Activated T-helper 17 cell treated with anti-CD3 and anti-CD28 coated beads, Interleukin-2, amount 50 U/mL, for 72 hours (primary cell): ENCODE data around the gene HMGN4. TPM values are rescaled to one million over a fixed set of nuclear protein-coding genes. Genes with fewer than 3 reads are reported as not detected.
A peak's percentile ranks its signal among the peaks of the same experiment; 100 is the strongest.
"Not testable (repeated sequence)": the region's sequence is repeated elsewhere in the genome, so short reads cannot be mapped to it uniquely, and the experiment has no call there.

ENCODE experiments used
- ATAC-seq: fragments of 150-1000 bp; cut with Tn5 transposase; replicated peaks from 2 replicates; pipeline ENCODE4 v1.10.0; 2021; ENCODE audit warnings: mild to moderate bottlenecking, moderate library complexity
- H3K27ac Mint-ChIP-seq: one replicate; pipeline ENCODE4 v1.8.0; 2022; ENCODE audit warnings: mixed read lengths
- H3K27me3 Mint-ChIP-seq: one replicate; pipeline ENCODE4 v1.8.0; 2022; ENCODE audit warnings: mixed read lengths
- H3K36me3 Mint-ChIP-seq: one replicate; pipeline ENCODE4 v1.8.0; 2022; ENCODE audit warnings: low read depth, mild to moderate bottlenecking, mixed read lengths
- H3K4me1 Mint-ChIP-seq: one replicate; pipeline ENCODE4 v1.8.0; 2022; ENCODE audit warnings: mixed read lengths
- H3K4me3 Mint-ChIP-seq: one replicate; pipeline ENCODE4 v1.8.0; 2022; ENCODE audit warnings: mild to moderate bottlenecking, mixed read lengths
- H3K9me3 Mint-ChIP-seq: one replicate; pipeline ENCODE4 v1.8.0; 2022; ENCODE audit warnings: mixed read lengths
- total RNA-seq, 2 donors: library from RNA; stranded (reverse); gene quantifications; one replicate each; pipeline ENCODE4 v1.2.3, GENCODE V29; 2022

HMGN4 gene
- 10 to 100 TPM; 84.3 to 90.3 TPM for total RNA-seq

DNA sequence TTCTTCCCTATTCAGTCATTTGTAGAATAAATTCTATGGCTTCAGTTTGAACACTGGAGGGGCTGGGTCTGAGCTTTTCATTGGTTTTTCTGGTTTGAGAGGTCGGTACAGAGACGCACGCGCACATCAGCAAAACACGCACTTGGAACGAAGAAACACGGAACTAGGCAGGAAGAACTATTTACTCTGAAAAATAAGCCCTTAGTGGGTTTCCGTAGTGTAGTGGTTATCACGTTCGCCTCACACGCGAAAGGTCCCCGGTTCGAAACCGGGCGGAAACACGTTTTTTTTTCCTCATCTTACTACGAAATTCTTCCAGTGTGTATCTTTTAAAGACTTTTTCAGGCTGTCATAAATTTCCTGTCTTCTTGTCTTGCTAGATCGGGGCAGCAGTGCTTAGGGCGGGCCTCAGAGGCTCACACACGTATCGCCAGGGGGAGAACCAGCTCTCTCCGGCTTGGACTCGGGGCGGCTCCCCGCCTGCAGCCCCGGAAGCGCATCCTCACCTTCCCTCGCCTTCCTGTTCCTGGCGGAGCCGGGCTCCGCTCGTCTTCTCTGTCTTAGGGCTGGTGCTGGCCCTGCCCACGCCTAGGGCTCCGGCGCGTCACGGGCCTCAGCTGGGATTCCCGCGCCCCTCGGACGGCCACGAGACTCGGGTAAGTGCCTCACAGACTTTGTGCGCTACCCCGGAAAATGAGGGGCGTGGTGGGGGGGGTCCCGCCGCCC lies at the start of gene HMGN4:
Gene HMGN4 (plus strand): TSS at position 521 of the 726 bp plus-strand sequence. CDS start 6,841 bp downstream, outside the sequence.
- H3K27me3 Mint-ChIP-seq, result no peaks in the 10 kb centered on the region
- peaks cover 63% of the 10 kb centered on the region for H3K36me3 Mint-ChIP-seq
- H3K27ac Mint-ChIP-seq, result peak within 1 kb of the TSS; percentile 99
- peak within 1 kb of the TSS; percentile 90 for H3K4me3 Mint-ChIP-seq
- peaks cover 36% of the 10 kb centered on the region for H3K4me1 Mint-ChIP-seq
- H3K9me3 Mint-ChIP-seq, result no peaks in the 10 kb centered on the region
- peak; percentile 76 for ATAC-seq

DNA sequence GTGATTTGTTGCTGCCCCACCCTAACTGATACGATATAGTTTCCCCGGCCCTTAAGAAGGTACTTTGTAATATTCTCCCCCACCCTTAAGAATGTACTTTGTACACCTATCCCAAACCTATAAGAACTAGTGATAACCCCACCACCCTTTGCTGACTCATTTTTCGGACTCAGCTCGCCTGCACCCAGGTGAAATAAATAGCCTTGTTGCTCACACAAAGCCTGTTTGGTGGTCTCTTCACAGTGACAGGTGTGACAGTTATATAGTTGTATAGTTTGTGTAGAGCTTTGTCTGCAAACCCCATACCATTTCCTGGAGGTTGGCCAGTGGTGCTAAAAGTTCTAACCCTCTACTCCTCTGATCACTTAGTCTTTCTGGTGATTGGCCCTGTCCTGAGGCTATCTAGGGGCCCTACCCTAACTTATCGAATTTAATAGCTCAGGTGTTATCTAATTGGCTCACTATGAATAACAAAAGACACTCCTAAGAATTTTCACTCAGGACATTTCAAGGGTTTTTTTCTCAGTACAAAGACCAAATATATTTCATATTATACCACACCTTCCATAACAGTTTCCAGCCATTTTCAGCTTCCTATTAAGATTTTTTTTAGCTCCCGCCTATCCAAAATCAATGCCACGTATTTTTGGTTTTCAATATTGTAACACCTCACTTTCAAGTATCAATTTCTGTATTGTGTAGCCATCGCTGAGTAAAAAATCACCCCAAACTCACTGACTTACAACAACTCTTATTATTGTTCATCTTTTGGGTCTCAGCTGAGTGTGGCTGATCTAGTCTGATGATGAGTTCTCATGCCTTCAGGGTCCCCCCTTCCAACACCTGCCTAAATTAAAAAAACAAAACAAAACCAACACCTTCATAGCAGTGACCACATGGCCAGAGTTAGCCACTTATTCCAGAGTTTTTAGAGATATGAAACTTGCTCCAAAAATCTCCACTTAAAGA lies 47.9 kb upstream of the HMGN4 start:
- Mint-ChIP-seq H3K4me1 (peaks cover 4% of the 10 kb centered on the region), H3K27ac (no peak overlapping the region), H3K36me3 (no peaks in the 10 kb centered on the region), H3K9me3 (peaks cover 6% of the 10 kb centered on the region), H3K4me3 (no peak overlapping the region), H3K27me3 (no peaks in the 10 kb centered on the region)
- peak; percentile 31 for ATAC-seq

DNA sequence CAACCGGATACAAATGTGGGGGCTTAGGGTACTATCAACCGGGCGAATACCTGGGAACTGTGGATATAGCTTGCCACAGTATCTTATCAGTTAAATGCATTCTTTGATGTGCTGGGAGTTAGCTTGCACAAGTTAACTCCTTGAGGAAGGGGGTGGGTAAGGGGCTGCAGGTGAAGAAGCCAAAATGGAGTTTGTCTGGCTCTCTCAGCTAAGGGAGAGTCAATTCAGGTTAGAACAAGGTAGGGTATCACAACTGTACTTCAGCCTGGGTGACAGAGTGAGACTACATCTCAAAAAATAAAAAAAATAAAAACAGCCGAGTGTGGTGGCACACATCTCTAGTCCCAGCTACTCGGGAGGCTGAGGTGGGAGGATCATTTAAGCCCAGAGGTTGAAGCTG lies 46.6 kb upstream of the HMGN4 start:
- no peaks in the 10 kb centered on the region for H3K27me3 Mint-ChIP-seq
- ATAC-seq, result no peak
- H3K36me3 Mint-ChIP-seq, result no peaks in the 10 kb centered on the region
- H3K27ac Mint-ChIP-seq, result no peak overlapping the region
- H3K4me3 Mint-ChIP-seq, result no peak overlapping the region
- H3K4me1 Mint-ChIP-seq, result peaks cover 4% of the 10 kb centered on the region
- H3K9me3 Mint-ChIP-seq, result peaks cover 6% of the 10 kb centered on the region

DNA sequence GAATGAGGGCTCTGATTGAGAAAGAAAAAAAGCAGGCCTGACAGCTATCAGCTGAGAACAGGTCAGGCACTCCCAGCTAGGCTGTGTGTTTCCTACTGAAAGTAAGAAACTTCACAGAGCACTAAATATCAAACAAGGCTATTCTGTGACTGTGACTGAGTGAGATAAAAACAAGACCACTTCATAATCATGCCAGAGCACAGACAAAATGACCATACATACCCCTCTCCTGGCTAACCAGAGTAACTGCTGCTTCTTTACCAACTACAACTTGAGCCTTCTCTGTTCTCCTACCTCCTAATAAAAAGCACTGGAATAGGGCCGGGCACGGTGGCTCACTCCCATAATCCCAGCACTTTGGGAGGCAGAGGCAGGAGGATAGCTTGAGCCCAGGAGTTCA lies 44.9 kb upstream of the HMGN4 start:
- Mint-ChIP-seq H3K9me3 (no peaks in the 10 kb centered on the region), H3K27me3 (no peaks in the 10 kb centered on the region), H3K36me3 (no peaks in the 10 kb centered on the region), H3K4me1 (peaks cover 4% of the 10 kb centered on the region), H3K4me3 (no peak overlapping the region), H3K27ac (peak overlapping the region; percentile 28)
- peak; percentile 18 for ATAC-seq

DNA sequence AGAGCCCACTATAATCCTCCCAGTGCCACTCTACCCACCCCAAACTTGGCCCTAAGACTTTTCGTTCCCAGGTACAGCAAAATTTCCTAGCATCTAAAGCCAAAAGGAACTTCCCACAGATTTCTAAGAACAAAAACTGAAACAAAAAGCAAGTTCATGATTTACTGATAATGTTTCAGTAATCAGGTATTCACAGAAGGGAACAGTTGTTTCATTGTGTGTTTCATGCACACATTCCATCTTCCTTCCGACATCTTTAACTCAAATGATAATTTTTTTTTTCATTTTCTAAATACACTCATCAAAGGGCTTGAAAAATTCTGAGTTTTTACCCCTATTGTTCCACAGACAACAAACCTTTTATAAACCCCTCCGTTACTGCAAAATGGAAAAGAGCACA lies 44.0 kb upstream of the HMGN4 start:
- Mint-ChIP-seq H3K4me3 (peak overlapping the region; percentile 19), H3K4me1 (peaks cover 4% of the 10 kb centered on the region), H3K27ac (peak overlapping the region; percentile 28), H3K9me3 (no peaks in the 10 kb centered on the region), H3K27me3 (no peaks in the 10 kb centered on the region), H3K36me3 (no peaks in the 10 kb centered on the region)
- no peak for ATAC-seq

DNA sequence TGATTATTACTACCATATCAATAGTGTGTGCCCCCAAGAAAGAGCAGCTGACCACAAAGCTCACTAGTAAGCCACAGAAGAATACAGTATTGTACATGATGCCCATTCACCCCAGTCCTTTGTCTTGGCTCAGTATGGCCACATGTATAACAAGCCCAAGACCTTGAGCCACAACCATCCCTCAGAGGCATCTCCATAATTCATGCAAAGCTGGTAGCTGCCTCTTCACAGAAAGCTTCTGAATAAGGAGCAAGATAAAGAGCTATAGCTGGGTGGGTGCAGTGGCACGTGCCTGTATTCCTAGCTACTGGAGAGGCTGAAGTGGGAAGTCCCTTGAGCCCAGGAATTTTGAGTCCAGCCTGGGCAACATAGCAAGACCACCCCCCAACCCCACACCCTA lies 42.9 kb upstream of the HMGN4 start:
- Mint-ChIP-seq H3K4me1 (peaks cover 4% of the 10 kb centered on the region), H3K9me3 (no peaks in the 10 kb centered on the region), H3K27me3 (no peaks in the 10 kb centered on the region), H3K27ac (no peak overlapping the region), H3K36me3 (no peaks in the 10 kb centered on the region), H3K4me3 (no peak overlapping the region)
- no peak for ATAC-seq

DNA sequence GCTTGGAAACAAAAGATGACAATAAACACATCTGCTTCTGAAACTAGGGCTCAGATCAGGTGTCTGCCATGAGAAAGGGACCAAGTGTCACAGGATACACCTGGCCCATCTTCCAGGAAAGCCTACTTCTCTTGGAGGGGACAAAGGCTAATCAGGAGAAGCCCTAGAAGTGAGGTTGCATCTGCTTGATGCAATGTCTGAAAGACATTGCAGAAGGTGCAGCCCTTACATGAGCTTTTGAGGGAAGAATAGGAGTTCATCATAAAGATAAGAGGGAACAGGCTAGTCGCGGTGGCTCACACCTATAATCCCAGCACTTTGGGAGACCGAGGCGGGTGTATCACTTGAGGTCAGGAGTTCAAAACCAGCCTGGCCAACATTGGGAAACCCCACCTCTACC lies 40.6 kb upstream of the HMGN4 start:
- no peaks in the 10 kb centered on the region for H3K36me3 Mint-ChIP-seq
- peaks cover 9% of the 10 kb centered on the region for H3K4me1 Mint-ChIP-seq
- ATAC-seq, result no peak
- H3K27ac Mint-ChIP-seq, result no peak overlapping the region
- peaks cover 13% of the 10 kb centered on the region for H3K27me3 Mint-ChIP-seq
- H3K4me3 Mint-ChIP-seq, result no peak overlapping the region
- H3K9me3 Mint-ChIP-seq, result no peaks in the 10 kb centered on the region

DNA sequence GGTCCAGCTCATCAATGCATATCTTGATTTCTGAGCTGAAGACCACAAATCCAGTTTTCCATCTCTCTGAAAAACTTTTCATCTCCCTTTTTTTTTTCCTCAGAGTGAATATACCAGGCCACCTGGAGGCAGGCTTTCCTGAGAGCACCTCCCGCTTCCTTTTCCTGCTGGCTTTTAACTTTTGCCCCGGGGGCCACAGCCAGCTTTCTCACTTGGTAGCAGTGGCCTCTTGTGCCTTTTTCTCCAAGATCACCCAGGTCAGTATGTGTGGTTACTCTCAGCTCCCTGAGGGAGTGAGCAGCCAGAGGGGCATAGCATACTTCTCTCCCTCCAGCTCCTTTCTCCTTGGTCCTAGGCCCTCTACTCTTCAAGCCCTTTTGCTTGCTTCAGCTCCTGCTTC lies 38.1 kb upstream of the HMGN4 start, which contains the start of gene BTN1A1:
Gene BTN1A1 (plus strand): TSS at position 202 of the 400 bp plus-strand sequence. CDS start 984 bp downstream, outside the sequence.
- Mint-ChIP-seq H3K4me3 (peak within 1 kb of the TSS; percentile 77), H3K27ac (no peak within 1 kb of the TSS), H3K4me1 (peaks cover 9% of the 10 kb centered on the region), H3K9me3 (no peaks in the 10 kb centered on the region), H3K27me3 (peaks cover 21% of the 10 kb centered on the region), H3K36me3 (no peaks in the 10 kb centered on the region)
- no peak for ATAC-seq

DNA sequence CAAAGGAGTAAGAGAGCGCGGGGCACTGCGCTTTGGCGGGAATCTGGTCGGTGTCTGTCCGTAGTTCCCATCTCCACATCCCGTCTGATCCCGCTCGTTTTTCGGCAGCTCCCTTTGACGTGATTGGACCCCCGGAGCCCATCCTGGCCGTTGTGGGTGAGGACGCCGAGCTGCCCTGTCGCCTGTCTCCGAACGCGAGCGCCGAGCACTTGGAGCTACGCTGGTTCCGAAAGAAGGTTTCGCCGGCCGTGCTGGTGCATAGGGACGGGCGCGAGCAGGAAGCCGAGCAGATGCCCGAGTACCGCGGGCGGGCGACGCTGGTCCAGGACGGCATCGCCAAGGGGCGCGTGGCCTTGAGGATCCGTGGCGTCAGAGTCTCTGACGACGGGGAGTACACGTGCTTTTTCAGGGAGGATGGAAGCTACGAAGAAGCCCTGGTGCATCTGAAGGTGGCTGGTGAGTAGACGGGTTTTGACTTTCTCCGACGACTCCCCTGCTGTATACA lies 36.6 kb upstream of the HMGN4 start:
- peaks cover 24% of the 10 kb centered on the region for H3K27me3 Mint-ChIP-seq
- no peaks in the 10 kb centered on the region for H3K36me3 Mint-ChIP-seq
- H3K27ac Mint-ChIP-seq, result no peak overlapping the region
- no peaks in the 10 kb centered on the region for H3K9me3 Mint-ChIP-seq
- peak; percentile 73 for ATAC-seq
- H3K4me3 Mint-ChIP-seq, result peak overlapping the region; percentile 77
- peaks cover 9% of the 10 kb centered on the region for H3K4me1 Mint-ChIP-seq

DNA sequence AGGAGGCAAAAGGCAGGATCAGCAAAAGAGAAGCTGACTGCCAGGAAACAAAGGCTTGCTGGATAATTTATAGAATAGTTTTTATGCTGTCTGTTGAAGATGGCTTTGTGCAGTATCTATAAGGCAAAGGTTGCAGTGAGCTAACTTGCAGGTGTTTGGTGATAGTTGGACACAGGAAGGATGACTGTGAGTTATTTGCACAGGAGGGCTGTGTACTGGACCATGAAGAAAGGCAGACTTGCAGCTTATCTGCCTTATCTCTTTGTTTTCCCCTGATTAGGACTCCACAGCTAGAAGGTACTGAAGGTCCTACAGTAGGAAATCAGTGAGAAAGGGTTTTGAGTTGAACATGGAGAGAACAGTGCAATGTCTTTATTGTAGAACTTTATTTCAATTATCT lies 36.0 kb upstream of the HMGN4 start:
- no peaks in the 10 kb centered on the region for H3K36me3 Mint-ChIP-seq
- peak overlapping the region; percentile 77 for H3K4me3 Mint-ChIP-seq
- H3K27ac Mint-ChIP-seq, result no peak overlapping the region
- peaks cover 24% of the 10 kb centered on the region for H3K27me3 Mint-ChIP-seq
- ATAC-seq, result no peak
- H3K9me3 Mint-ChIP-seq, result no peaks in the 10 kb centered on the region
- H3K4me1 Mint-ChIP-seq, result peaks cover 9% of the 10 kb centered on the region

DNA sequence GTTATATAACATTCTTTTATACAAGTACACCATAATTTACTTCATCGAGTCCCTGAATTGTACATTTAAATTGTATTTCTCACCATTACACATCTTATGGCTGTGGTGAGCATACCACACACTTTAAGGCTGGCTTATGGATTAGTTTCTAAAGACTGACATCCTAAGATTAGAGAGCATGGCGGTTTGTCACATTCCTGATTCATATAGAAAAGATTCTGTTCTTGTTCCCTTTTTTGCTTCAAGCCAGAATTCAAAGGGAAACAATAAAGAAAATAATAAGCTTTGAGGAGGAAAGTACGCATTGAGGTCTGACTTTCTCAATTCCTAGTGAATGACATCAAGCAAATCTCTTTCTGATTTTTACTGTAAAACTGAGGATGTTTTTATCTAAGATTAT lies 35.5 kb upstream of the HMGN4 start:
- Mint-ChIP-seq H3K27ac (no peak overlapping the region), H3K4me3 (no peak overlapping the region), H3K4me1 (peaks cover 9% of the 10 kb centered on the region), H3K27me3 (peaks cover 24% of the 10 kb centered on the region), H3K9me3 (no peaks in the 10 kb centered on the region), H3K36me3 (no peaks in the 10 kb centered on the region)
- no peak for ATAC-seq

DNA sequence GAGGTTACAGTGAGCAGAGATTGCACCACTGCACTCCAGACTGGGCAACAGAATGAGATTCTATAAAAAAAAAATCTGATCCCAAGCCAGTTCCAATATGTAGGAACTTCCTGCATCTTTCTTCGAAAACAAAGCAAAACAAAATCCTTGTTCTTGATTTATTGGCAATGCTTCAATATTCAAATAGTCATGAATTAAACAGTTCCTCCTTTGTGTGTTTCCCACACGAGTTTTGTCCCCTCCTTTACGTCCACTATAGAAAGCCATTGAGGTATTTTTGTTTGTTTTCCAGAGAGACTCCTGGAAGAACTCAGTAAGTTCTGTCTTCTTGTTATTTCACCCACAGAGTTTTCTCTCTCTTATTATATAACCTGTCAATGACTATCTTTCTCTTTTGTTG lies 30.5 kb upstream of the HMGN4 start:
- H3K27me3 Mint-ChIP-seq, result peaks cover 11% of the 10 kb centered on the region
- H3K27ac Mint-ChIP-seq, result no peak overlapping the region
- no peaks in the 10 kb centered on the region for H3K36me3 Mint-ChIP-seq
- H3K4me1 Mint-ChIP-seq, result no peaks in the 10 kb centered on the region
- no peak for ATAC-seq
- H3K4me3 Mint-ChIP-seq, result no peak overlapping the region
- H3K9me3 Mint-ChIP-seq, result no peaks in the 10 kb centered on the region

DNA sequence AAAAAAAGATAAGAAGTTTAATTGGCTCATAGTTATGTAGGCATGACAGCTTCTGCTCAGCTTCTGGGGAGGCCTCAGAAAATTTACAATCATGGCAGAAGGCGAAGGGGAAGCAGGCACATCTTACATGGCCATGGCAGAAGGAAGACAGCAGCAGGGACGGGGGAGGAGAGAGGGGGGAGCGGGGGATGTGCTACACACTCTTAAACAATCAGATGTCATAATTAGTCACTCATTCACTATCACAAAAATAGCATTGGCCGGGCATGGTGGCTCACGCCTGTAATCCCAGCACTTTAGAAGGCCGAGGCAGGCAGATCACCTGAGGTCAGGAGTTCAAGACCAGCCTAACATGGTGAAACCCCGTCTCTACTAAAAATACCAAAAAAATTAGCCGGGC lies 27.1 kb upstream of the HMGN4 start:
- not testable (repeated sequence) for ATAC-seq

DNA sequence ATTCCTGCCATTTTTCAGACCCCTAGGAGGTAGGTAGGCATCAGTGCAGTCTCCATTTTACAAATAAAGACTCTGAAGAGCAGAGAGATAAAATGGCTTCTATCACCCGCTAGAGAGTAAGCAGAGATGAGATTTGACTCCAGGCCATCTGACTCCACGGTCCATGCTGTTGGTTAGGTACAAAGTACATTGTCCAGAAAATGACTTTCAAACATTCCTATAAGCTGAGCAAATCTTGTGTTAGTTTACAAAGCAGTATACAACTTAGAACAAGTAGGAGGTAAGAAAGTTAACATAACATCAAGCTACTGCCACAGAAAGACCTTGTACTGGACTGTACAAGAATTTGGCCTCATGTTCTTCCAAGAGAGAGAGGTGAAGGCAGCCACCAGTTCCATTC lies 23.2 kb upstream of the HMGN4 start:
- no peaks in the 10 kb centered on the region for H3K4me1 Mint-ChIP-seq
- no peaks in the 10 kb centered on the region for H3K36me3 Mint-ChIP-seq
- no peak for ATAC-seq
- H3K27ac Mint-ChIP-seq, result no peak overlapping the region
- H3K4me3 Mint-ChIP-seq, result no peak overlapping the region
- H3K9me3 Mint-ChIP-seq, result no peaks in the 10 kb centered on the region
- no peaks in the 10 kb centered on the region for H3K27me3 Mint-ChIP-seq

More for the DNA sequence above, 27.1 kb upstream of the HMGN4 start:
- not testable (repeated sequence) for H3K9me3 Mint-ChIP-seq, H3K4me3 Mint-ChIP-seq, H3K36me3 Mint-ChIP-seq, H3K4me1 Mint-ChIP-seq, H3K27ac Mint-ChIP-seq, H3K27me3 Mint-ChIP-seq
